COLO829 (cell line): ENCODE measurements around the gene SMIM5.

Experiments used
- DNase-seq: peaks from one replicate; pipeline ENCODE4 v3.0.0; 2012; ENCODE audit warnings: low spot score

The SMIM5 gene

GRCh38 chr17:75603123-75603522 is 30.1 kb upstream of the SMIM5 start:
- DNase-seq: no peak

GRCh38 chr17:75604034-75604695 is 29.1 kb upstream of the SMIM5 start:
- DNase-seq: no peak

- no peak for DNase-seq
These were observed 27.4 kb upstream of the SMIM5 start for GRCh38 chr17:75605790-75606189.

- no peak for DNase-seq
These were observed 26.1 kb upstream of the SMIM5 start for GRCh38 chr17:75607086-75607485.

- peak; percentile 27 for DNase-seq
These were observed 22.9 kb upstream of the SMIM5 start for GRCh38 chr17:75610103-75610984.

GRCh38 chr17:75611851-75612429 is 21.3 kb upstream of the SMIM5 start:
- DNase-seq: no peak

- DNase-seq: no peak
These were observed 20.2 kb upstream of the SMIM5 start for GRCh38 chr17:75612906-75613626.

GRCh38 chr17:75614006-75614405 is 19.2 kb upstream of the SMIM5 start:
- no peak for DNase-seq

- DNase-seq: no peak
These were observed 18.5 kb upstream of the SMIM5 start for GRCh38 chr17:75614556-75615270.

GRCh38 chr17:75615301-75615700 is 17.9 kb upstream of the SMIM5 start:
- no peak for DNase-seq

- no peak for DNase-seq
These were observed 16.6 kb upstream of the SMIM5 start for GRCh38 chr17:75616521-75617122.

GRCh38 chr17:75617218-75617617 is 16.0 kb upstream of the SMIM5 start:
- DNase-seq: no peak

- no peak for DNase-seq
These were observed 15.6 kb upstream of the SMIM5 start for GRCh38 chr17:75617675-75618074.

GRCh38 chr17:75619506-75620431 is 13.5 kb upstream of the SMIM5 start:
- peak; percentile 31 for DNase-seq

- DNase-seq: no peak
These were observed 11.7 kb upstream of the SMIM5 start for GRCh38 chr17:75621489-75621888.

- no peak for DNase-seq
These were observed 11.2 kb upstream of the SMIM5 start for GRCh38 chr17:75622076-75622475.

GRCh38 chr17:75622771-75623273 is 10.4 kb upstream of the SMIM5 start:
- no peak for DNase-seq

GRCh38 chr17:75623386-75623785 is 9.8 kb upstream of the SMIM5 start:
- no peak for DNase-seq

- no peak for DNase-seq
These were observed 9.2 kb upstream of the SMIM5 start for GRCh38 chr17:75624021-75624420.
